GM19193 (cell line): Measurements from ENCODE around the gene USP7.

Experiments
- POLR2A ChIP-seq: IDR thresholded peaks from 4 replicates; pipeline ENCODE4 v1.6.1; 2011; ENCODE audit not compliant: insufficient read depth, insufficient read length; ENCODE audit errors: extremely low read depth

Gene USP7

GRCh38 chr16:8945626-8946296 lies 17.9 kb downstream of the USP7 start:
- TF ChIP-seq POLR2A, result no peak

- TF ChIP-seq POLR2A, result no peak
Observed at GRCh38 chr16:8943966-8944759, 19.5 kb downstream of the USP7 start.

GRCh38 chr16:8943001-8943763 lies 20.5 kb downstream of the USP7 start:
- no peak for TF ChIP-seq POLR2A

DNA sequence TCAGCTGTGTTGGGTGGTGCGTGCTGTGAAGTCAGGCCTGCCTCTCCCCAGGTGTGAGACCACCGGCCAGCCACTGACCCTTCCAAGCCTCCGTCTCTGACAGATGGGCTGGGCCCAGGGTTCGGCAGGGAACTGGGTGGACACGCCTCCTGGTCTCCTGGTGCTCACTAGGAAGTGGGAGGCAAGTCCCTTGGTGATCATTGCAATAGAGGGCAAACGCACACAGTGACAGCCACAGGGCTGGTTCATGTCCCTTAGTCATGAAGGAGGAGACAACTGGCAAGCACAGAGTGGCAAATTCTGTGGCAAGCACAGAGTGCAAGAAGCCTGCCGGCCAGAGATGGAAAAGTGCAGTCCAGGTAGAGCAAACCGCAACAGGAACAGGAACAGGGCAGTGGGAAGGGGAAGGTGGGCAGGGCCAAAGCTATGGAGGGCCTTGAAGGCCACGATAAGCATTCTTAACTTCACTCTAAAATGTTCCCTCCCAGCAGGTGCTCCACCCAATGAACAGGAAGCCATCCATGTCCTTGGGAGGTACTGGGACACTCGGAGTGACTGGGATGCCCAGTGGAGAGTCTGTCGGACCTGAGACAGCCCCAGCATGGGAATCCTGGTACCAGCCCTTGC lies 21.9 kb downstream of the USP7 start:
- no peak for TF ChIP-seq POLR2A

DNA sequence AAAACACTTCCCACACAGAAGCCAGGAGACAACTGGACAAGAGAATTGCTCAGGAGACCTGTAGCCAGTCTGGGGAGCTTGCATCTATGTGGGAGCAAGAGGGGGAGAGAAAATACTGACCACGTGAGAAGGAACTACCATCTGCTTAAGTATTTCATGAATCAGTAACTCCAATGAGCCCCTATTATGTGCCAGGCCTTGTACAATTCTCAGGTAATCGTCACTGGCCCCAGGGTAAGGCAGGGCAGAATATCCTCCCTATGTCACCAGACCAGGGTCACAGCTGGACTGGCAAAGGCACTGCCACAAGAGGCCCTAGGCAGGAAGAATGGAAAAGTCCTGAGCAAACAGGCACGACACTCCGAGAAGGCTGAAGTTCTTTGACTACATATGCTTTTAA lies 25.9 kb downstream of the USP7 start:
- no peak for TF ChIP-seq POLR2A

GRCh38 chr16:8936421-8936820 lies 27.3 kb downstream of the USP7 start:
- TF ChIP-seq POLR2A, result no peak

DNA sequence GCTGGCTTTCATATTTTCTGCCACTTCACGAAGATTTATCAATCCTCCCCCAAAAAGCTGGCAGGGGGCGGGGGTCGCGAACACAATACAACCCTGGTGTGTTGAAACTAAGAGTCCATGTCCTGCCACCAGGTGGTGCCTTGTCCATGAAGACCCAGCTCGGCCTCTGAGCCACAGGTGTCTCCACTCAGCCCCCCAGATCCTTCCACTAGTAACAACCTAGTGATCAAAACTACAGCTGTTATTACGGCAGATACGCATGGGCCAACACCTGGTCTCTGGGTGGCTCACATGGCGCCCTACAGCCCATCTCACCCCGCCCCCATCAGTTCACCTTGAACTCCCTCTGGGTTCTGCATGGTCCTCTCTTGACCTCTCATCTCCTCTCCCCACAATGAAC lies 27.7 kb downstream of the USP7 start:
- TF ChIP-seq POLR2A, result no peak

- TF ChIP-seq POLR2A, result no peak
Observed at GRCh38 chr16:8934601-8935000, 29.1 kb downstream of the USP7 start.

- no peak for TF ChIP-seq POLR2A
Observed at GRCh38 chr16:8931859-8932258, 31.8 kb downstream of the USP7 start.

GRCh38 chr16:8929086-8929748 lies 34.5 kb downstream of the USP7 start:
- no peak for TF ChIP-seq POLR2A

- no peak for TF ChIP-seq POLR2A
Observed at GRCh38 chr16:8928467-8928957, 35.2 kb downstream of the USP7 start.

GRCh38 chr16:8926827-8927226 lies 36.9 kb downstream of the USP7 start:
- TF ChIP-seq POLR2A, result no peak

GRCh38 chr16:8925455-8925854 lies 38.3 kb downstream of the USP7 start:
- TF ChIP-seq POLR2A, result no peak

DNA sequence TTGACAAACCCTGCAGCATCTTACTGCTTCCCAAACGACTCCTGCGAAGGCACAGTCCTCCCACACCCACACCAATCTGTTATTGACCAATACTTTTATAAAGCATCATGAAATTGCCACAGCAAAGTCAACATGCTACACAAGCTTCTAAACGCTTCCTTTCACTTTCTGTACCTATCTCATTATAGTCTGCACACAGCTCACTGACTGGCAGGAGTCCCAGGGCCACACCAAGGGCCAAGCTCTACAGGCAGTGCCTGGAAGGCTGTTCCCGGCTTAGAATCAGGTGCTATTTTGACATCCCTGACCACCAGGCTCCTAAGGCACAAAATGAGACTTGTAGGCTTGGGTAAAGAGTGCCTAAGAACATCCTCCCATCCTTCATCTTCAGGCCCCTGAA lies 39.5 kb downstream of the USP7 start:
- TF ChIP-seq POLR2A, result no peak
